Loucy (cell line): Measurements from ENCODE around the gene VPS9D1.
"Not testable (repeated sequence)": the region's sequence is repeated elsewhere in the genome, so short reads cannot be mapped to it uniquely, and the experiment has no call there.

Experiments used
- H2AFZ ChIP-seq: fragments of 200-600 bp; sonication (generic); 2 replicates; pipeline ENCODE4 v1.6.0; 2016; ENCODE audit warnings: antibody characterized with exemption, mild to moderate bottlenecking, low read length, moderate library complexity
- H3F3A ChIP-seq: fragments of 200-600 bp; 2 replicates; pipeline ENCODE4 v1.6.0; 2016; ENCODE audit warnings: antibody characterized with exemption, low read depth, mild to moderate bottlenecking
- H3K27me3 ChIP-seq: fragments of 200-600 bp; sonication (generic); 2 replicates; pipeline ENCODE4 v1.6.1; 2014; ENCODE audit warnings: low read length, mild to moderate bottlenecking; ENCODE audit not compliant: insufficient read depth, poor library complexity, severe bottlenecking
- H3K36me3 ChIP-seq: fragments of 200-600 bp; sonication (generic); 2 replicates; pipeline ENCODE4 v1.6.1; 2016; ENCODE audit warnings: low read length; ENCODE audit not compliant: insufficient read depth
- H3K4me1 ChIP-seq: fragments of 200-600 bp; sonication (generic); 2 replicates; pipeline ENCODE4 v1.5.1; 2014; ENCODE audit warnings: low read length, mild to moderate bottlenecking; ENCODE audit not compliant: insufficient read depth, poor library complexity, severe bottlenecking
- H3K4me2 ChIP-seq: fragments of 200-600 bp; sonication (generic); 2 replicates; pipeline ENCODE4 v1.6.0; 2014; ENCODE audit warnings: antibody characterized with exemption, low read length, low read depth, mild to moderate bottlenecking; ENCODE audit not compliant: poor library complexity, severe bottlenecking
- H3K4me3 ChIP-seq: fragments of 200-600 bp; sonication (generic); 2 replicates; pipeline ENCODE4 v1.5.1; 2014; ENCODE audit warnings: low read length, mild to moderate bottlenecking, mixed read lengths; ENCODE audit not compliant: poor library complexity, severe bottlenecking
- H3K79me2 ChIP-seq: fragments of 200-600 bp; sonication (generic); 2 replicates; pipeline ENCODE4 v1.6.1; 2014; ENCODE audit warnings: low read length; ENCODE audit not compliant: insufficient read depth
- H3K9ac ChIP-seq: fragments of 200-600 bp; sonication (generic); 2 replicates; pipeline ENCODE4 v1.6.0; 2014; ENCODE audit warnings: mild to moderate bottlenecking, low read depth, low read length, moderate library complexity; ENCODE audit not compliant: poor library complexity, severe bottlenecking
- H3K9me2 ChIP-seq: fragments of 200-600 bp; sonication (generic); replicated peaks from 2 replicates; pipeline ENCODE4 v1.6.1; 2016; ENCODE audit warnings: low read depth, low read length, mixed read lengths
- H3K9me3 ChIP-seq: fragments of 200-600 bp; sonication (generic); 2 replicates; pipeline ENCODE4 v1.6.1; 2014; ENCODE audit warnings: mild to moderate bottlenecking, antibody characterized with exemption, low read length, low read depth; ENCODE audit not compliant: insufficient read depth
- H4K20me1 ChIP-seq: fragments of 200-600 bp; sonication (generic); 2 replicates; pipeline ENCODE4 v1.6.0; 2014; ENCODE audit warnings: antibody characterized with exemption, low read length, mild to moderate bottlenecking; ENCODE audit not compliant: insufficient read depth, poor library complexity, severe bottlenecking
- EZH2phosphoT487 ChIP-seq: fragments of 200-600 bp; IDR thresholded peaks from 2 replicates; pipeline ENCODE4 v1.6.1; 2018; ENCODE audit warnings: antibody characterized with exemption, mild to moderate bottlenecking, moderate library complexity, borderline replicate concordance
- TF ChIP-seq, protein P1 (sequence below): fragments of 200-600 bp; sonication (generic); conservative IDR thresholded peaks from 2 replicates; pipeline ENCODE4 v1.5.1; 2014; ENCODE audit warnings: mild to moderate bottlenecking, antibody characterized with exemption, low read length

Gene VPS9D1

DNA sequence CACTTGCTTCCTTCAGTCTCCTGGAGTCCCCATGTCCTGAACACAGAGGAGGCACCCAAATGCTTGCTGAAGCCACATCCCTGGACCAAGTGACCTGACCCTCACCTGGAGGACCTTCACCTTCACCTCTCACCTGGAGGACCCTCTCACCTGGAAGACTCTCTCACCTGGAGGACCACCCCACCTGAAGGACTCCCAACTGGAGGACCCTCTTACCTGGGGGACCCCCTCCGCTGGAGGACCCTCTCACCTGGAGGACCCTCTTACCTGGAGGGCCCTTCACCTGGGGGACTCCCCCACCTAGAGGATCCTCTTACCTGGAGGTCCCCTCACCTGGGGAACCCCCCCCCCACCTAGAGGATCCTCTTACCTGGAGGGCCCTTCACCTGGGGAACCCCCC, 34.8 kb downstream of the VPS9D1 start:
- H3K36me3 ChIP-seq: no peaks in the 10 kb centered on the region
- H3K4me3 ChIP-seq: no peak overlapping the region
- TF ChIP-seq, protein P1, sequence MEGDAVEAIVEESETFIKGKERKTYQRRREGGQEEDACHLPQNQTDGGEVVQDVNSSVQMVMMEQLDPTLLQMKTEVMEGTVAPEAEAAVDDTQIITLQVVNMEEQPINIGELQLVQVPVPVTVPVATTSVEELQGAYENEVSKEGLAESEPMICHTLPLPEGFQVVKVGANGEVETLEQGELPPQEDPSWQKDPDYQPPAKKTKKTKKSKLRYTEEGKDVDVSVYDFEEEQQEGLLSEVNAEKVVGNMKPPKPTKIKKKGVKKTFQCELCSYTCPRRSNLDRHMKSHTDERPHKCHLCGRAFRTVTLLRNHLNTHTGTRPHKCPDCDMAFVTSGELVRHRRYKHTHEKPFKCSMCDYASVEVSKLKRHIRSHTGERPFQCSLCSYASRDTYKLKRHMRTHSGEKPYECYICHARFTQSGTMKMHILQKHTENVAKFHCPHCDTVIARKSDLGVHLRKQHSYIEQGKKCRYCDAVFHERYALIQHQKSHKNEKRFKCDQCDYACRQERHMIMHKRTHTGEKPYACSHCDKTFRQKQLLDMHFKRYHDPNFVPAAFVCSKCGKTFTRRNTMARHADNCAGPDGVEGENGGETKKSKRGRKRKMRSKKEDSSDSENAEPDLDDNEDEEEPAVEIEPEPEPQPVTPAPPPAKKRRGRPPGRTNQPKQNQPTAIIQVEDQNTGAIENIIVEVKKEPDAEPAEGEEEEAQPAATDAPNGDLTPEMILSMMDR: no peak
- no peak for TF ChIP-seq EZH2phosphoT487
- peaks cover 5% of the 10 kb centered on the region for H3K4me1 ChIP-seq
- H3K9me3 ChIP-seq: no peaks in the 10 kb centered on the region
- no peaks in the 10 kb centered on the region for H4K20me1 ChIP-seq
- no peaks in the 10 kb centered on the region for H3K27me3 ChIP-seq
- no peak overlapping the region for H2AFZ ChIP-seq
- H3K79me2 ChIP-seq: peaks cover 13% of the 10 kb centered on the region; the same call in 1 of the 2 replicates
- H3K9ac ChIP-seq: no peak overlapping the region
- no peaks in the 10 kb centered on the region for H3F3A ChIP-seq
- H3K9me2 ChIP-seq: no peaks in the 10 kb centered on the region
- peak overlapping the region; percentile 85 for H3K4me2 ChIP-seq

DNA sequence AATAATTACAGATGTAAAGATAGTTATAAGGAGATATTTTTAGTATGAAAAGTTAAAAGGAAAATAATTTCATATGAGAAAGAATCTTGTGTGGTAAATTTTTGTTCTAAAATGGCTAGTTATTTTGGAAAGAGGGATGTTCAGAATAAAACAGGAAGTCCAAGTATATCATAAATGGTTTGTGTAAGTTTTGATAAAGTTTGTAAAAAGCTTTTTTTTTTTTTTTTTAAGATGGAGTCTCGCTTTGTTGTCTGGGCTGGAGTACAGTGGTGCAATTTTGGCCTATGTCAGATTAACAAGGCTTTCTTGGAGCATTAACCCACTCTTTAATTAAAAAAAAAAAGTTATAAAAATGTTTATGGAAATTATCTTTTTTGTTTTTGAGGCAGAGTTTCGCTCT, 42.4 kb downstream of the VPS9D1 start:
- Histone ChIP-seq H3K9ac (no peak overlapping the region), H3K9me2 (no peaks in the 10 kb centered on the region), H3K9me3 (no peaks in the 10 kb centered on the region), H3K4me3 (no peak overlapping the region), H3K79me2 (no peaks in the 10 kb centered on the region), H3K4me1 (no peaks in the 10 kb centered on the region), H3K27me3 (no peaks in the 10 kb centered on the region), H2AFZ (no peak overlapping the region), H4K20me1 (no peaks in the 10 kb centered on the region), H3K4me2 (no peak overlapping the region), H3K36me3 (no peaks in the 10 kb centered on the region), H3F3A (no peaks in the 10 kb centered on the region)
- no peak for TF ChIP-seq EZH2phosphoT487
- TF ChIP-seq, protein P1: no peak

DNA sequence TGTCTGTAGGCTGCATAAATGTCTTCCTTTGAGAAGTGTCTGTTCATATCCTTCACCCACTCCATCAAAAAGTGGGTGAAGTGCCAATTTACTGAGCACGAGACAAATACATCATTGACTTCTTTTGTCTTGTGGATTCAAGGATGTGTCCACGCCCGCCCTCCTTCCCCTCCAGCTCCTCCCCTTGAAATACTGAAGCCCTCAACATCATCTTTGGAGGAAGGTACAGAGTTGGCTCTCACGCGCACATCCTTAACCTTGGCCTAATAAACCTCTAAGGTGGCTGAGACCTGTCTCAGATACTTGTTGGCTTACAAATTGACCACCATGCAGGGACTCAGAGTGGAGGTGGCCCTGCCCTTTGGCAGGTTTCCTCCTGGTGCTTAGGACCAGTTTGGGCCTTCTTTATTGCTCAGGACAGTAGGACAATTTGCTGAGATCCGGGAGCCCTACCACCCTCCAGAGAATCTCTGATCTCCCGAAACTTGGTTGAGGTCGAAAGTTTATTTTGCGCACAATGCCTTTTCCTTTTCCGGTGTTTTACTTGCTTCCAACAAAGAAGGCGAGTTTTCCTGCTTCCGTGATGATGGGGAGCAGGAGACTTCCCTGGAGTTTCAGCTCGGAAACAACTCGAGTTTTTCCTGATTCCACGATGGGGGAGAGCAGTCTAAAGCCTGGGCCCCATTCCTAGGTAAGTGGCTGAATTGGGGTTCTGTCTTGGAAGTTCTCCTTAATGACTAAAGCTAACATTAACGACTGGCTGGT, 48.3 kb downstream of the VPS9D1 start:
- H2AFZ ChIP-seq: no peak overlapping the region
- H3F3A ChIP-seq: no peaks in the 10 kb centered on the region
- H3K9ac ChIP-seq: no peak overlapping the region
- TF ChIP-seq EZH2phosphoT487: no peak
- TF ChIP-seq, protein P1: no peak
- no peaks in the 10 kb centered on the region for H3K27me3 ChIP-seq
- no peaks in the 10 kb centered on the region for H3K36me3 ChIP-seq
- no peaks in the 10 kb centered on the region for H3K9me2 ChIP-seq
- peaks cover 30% of the 10 kb centered on the region for H3K4me1 ChIP-seq
- H3K9me3 ChIP-seq: no peaks in the 10 kb centered on the region
- H3K79me2 ChIP-seq: no peaks in the 10 kb centered on the region
- H3K4me3 ChIP-seq: peak overlapping the region; percentile 23
- H3K4me2 ChIP-seq: peak overlapping the region; percentile 55
- no peaks in the 10 kb centered on the region for H4K20me1 ChIP-seq

DNA sequence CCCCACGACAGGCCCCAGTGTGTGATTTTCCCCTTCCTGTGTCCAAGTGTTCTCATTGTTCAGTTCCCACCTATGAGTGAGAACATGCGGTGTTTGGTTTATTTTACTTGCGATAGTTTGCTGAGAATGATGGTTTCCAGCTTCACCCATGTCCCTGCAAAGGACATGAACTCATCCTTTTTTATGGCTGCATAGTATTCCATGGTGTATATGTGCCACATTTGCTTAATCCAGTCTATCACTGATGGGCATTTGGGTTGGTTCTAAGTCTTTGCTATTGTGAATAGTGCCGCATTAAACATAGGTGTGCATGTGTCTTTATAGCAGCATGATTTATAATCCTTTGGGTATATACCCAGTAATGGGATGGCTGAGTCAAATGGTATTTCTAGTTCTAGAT, 49.1 kb downstream of the VPS9D1 start:
- H4K20me1 ChIP-seq, H3K9ac ChIP-seq, H3K9me3 ChIP-seq, H3K79me2 ChIP-seq, H3K27me3 ChIP-seq, H3K9me2 ChIP-seq, H3K4me2 ChIP-seq, H3K4me3 ChIP-seq, H2AFZ ChIP-seq, H3K36me3 ChIP-seq, H3F3A ChIP-seq: not testable (repeated sequence)
- peaks cover 30% of the 10 kb centered on the region for H3K4me1 ChIP-seq
